GM12892 (cell line): ENCODE data around the gene MTCL1.

Source experiments
- DNase-seq: peaks from one replicate; pipeline ENCODE4 v3.0.0; 2011; ENCODE audit not compliant: insufficient read length
- FAIRE-seq: peaks from 2 replicates; lab custom pipeline; 2011; peaks lifted over from hg19 to GRCh38; lab: Jason Lieb, UNC
- POLR2A ChIP-seq: IDR thresholded peaks from 2 replicates; pipeline ENCODE4 v1.6.1; 2011; ENCODE audit warnings: low read depth, low read length, control low read depth
- POLR2AphosphoS5 ChIP-seq: IDR thresholded peaks from 2 replicates; pipeline ENCODE4 v1.6.1; 2011; ENCODE audit warnings: low read depth, low read length, control low read depth
- TAF1 ChIP-seq: IDR thresholded peaks from 2 replicates; pipeline ENCODE4 v1.6.1; 2011; ENCODE audit warnings: low read depth, mild to moderate bottlenecking, control low read depth, low read length, borderline replicate concordance

MTCL1 gene

GRCh38 chr18:8667846-8668245 lies 37.5 kb upstream of the MTCL1 start:
- no peak for TF ChIP-seq POLR2AphosphoS5
- TF ChIP-seq POLR2A, result no peak
- TF ChIP-seq TAF1, result no peak
- DNase-seq, result no peak
- FAIRE-seq, result no peak

- TF ChIP-seq TAF1, result no peak
- no peak for TF ChIP-seq POLR2A
- TF ChIP-seq POLR2AphosphoS5, result no peak
- FAIRE-seq, result no peak
- no peak for DNase-seq
These were observed 37.0 kb upstream of the MTCL1 start for GRCh38 chr18:8668381-8668780.

GRCh38 chr18:8669571-8669970 lies 35.8 kb upstream of the MTCL1 start:
- DNase-seq (no peak), FAIRE-seq (no peak)
- no peak for TF ChIP-seq POLR2AphosphoS5
- TF ChIP-seq TAF1, result no peak
- no peak for TF ChIP-seq POLR2A

DNA sequence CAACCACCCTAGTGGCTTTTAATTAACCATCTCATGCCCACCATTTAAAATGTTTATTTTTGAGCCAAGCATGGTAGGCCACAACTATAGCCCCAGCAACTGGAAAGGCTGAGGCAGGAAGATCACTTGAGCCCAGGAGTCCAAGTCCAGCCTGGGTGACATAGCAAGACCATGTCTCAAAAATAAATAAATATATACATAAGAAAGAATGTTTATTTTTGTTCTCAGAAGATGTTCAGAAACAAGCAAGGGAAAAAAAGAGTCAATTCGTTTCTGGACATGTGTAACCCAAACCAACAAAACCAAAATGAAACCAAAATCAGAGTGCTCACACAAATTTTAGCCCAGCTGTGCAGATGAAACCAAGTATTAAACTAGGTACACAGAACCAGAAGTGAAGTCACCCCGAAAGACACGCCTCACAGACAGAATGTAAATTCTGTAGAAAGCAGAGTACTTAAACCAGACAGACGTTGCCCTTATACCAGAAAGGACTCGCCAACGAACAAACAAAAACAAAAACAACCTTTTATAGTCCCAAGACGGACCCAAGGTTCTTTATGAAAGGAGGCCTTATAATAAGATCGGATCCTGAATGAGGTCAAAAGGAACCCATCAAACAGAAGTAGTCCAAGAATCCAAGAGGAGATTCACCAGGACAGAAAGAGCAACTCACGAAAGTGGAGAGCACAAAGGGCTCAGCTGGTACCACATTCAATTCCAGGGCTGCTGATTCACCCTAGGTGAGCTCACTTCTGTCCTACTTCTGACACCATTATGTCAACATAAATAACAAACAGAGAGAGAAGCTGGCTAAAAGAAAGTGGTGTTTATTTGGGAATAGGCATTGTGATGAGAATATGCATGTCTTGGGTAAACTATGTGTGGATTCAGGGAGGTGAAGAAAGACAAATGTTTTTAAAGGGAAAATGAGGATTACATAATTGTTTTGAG lies 31.8 kb upstream of the MTCL1 start:
- FAIRE-seq (peak; percentile 74), DNase-seq (no peak)
- TF ChIP-seq POLR2AphosphoS5, result no peak
- no peak for TF ChIP-seq TAF1
- no peak for TF ChIP-seq POLR2A

- FAIRE-seq (no peak), DNase-seq (no peak)
- no peak for TF ChIP-seq TAF1
- TF ChIP-seq POLR2AphosphoS5, result no peak
- TF ChIP-seq POLR2A, result no peak
These were observed 30.3 kb upstream of the MTCL1 start for GRCh38 chr18:8675057-8675456.

- DNase-seq, result no peak
- no peak for TF ChIP-seq TAF1
- TF ChIP-seq POLR2A, result no peak
- TF ChIP-seq POLR2AphosphoS5, result no peak
- FAIRE-seq, result peak; percentile 27
These were observed 24.2 kb upstream of the MTCL1 start for GRCh38 chr18:8681196-8681595.

- TF ChIP-seq POLR2AphosphoS5 (no peak), POLR2A (no peak), TAF1 (no peak)
- FAIRE-seq (no peak), DNase-seq (no peak)
These were observed 20.8 kb upstream of the MTCL1 start for GRCh38 chr18:8684577-8684976.

DNA sequence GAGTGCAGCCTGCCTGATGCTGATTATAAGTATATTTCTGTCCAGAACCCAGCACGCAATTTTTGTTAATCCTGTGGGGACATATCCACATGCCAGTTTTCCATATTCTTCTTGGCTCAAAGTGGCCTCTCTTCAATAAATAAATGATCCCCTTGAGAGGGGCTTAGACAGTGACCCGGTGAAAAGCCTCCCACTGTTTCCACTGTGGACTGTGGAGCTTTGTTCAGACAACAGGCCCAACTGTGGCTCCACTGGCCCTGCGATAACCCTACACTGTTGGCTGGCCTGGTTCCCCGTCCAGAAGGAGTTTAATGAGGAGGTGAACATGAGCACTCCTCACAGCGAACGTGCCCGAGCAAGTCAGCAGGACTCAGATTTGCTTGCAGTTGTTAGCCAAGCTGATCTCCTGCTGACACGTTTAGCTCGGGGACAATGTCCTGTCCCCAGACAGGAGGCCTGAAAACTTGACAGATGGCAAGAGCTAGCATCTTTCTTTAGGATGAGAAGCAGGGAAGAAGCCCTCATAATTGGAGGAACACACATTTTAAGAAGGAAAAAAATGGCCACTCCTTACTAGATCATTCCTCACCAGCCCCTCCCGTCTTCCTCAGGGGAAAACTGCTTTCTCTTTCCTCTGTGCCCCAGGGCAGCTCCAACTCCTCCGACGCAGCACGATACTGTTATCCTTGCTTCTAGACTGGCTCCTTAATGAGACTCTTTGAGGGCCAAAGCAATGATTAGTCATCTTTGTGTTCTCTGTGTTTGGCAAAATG lies 20.0 kb upstream of the MTCL1 start:
- no peak for TF ChIP-seq TAF1
- no peak for TF ChIP-seq POLR2AphosphoS5
- DNase-seq, result no peak
- no peak for FAIRE-seq

GRCh38 chr18:8685914-8686216 lies 19.5 kb upstream of the MTCL1 start:
- FAIRE-seq (no peak), DNase-seq (no peak)
- TF ChIP-seq POLR2AphosphoS5 (no peak), TAF1 (no peak), POLR2A (no peak)

GRCh38 chr18:8686611-8687010 lies 18.7 kb upstream of the MTCL1 start:
- no peak for FAIRE-seq
- no peak for DNase-seq
- no peak for TF ChIP-seq TAF1
- no peak for TF ChIP-seq POLR2A
- TF ChIP-seq POLR2AphosphoS5, result no peak

DNA sequence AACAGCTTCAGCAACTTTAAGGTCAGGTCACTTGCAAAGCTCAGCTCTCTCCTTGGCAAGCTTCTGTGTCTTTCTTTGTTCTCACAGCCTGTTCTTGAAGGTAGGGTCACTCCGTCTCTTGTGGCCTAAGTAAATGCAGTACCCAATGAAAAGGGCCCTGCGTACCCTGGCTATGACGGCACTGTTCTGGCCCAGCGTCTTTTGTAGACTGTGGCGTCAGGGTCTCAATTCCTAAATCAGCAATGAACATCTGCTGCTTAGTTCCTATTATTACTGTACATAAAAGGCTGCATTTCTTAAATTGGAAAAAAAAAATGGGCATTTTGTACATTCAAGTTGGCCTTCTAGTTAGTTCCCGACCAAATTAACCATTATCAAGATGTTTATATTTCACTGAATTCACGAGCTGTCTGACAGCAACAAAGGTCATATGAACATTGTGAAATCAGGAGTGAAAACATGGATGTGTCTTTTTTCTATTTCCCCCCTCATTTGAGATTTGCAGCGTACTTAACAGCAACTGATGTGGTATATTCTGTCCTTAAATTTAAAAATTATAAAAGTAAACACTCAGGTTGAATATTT lies 17.0 kb upstream of the MTCL1 start:
- FAIRE-seq (no peak), DNase-seq (no peak)
- TF ChIP-seq POLR2AphosphoS5, result no peak
- no peak for TF ChIP-seq TAF1
- no peak for TF ChIP-seq POLR2A

- TF ChIP-seq TAF1, result no peak
- no peak for TF ChIP-seq POLR2AphosphoS5
- TF ChIP-seq POLR2A, result no peak
- no peak for FAIRE-seq
- DNase-seq, result no peak
These were observed 16.5 kb upstream of the MTCL1 start for GRCh38 chr18:8688816-8689215.

- TF ChIP-seq POLR2AphosphoS5 (no peak), POLR2A (no peak), TAF1 (no peak)
- FAIRE-seq (no peak), DNase-seq (no peak)
These were observed 15.8 kb upstream of the MTCL1 start for GRCh38 chr18:8689517-8689916.
